ENCODE data around the gene CLASRP. TPM values are rescaled to one million over a fixed set of nuclear protein-coding genes. Genes with fewer than 3 reads are reported as not detected.

CLASRP gene
- total RNA-seq, 1 donor from 2014 or later: 81.5 TPM

DNA sequence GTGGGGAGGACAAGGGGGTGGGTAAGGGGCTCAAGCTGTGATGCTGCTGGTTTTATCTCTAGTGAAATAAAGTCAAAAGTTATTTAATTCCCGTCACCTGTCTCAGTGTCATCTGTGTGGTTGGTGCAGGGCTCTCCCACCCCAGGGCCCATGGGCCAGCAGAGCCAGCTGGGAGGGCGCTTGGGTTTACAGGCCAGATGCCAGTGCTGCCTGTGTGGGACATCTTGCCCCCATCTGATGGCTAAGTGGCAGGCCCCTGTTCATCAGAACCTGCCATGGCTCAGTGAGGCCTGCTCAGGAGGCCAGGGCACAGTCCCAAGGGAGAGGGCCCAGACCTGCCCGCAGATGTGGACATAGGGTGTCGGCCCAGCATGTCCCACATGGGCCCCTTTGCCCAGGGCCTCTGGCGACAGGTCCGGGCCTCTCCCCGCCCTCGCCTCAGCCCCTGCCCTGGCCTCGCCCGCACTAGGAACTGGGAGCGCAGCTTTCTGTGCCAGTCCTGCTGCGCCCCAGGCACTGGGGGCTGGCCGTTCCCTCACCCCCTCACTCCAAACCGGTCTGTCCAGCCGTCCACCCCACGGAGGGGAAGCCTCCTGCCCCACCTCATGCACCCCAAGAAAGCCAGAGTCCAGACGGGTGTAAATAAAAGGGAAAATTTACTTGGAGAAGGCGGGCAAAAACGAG lies 32.2 kb downstream of the CLASRP start:
- Mint-ChIP-seq H3K27ac (ENCODE audit: unreplicated experiment) (no peak overlapping the region), H3K27me3 (ENCODE audit: unreplicated experiment) (no peaks in the 10 kb centered on the region), H3K36me3 (ENCODE audit: unreplicated experiment) (peaks cover 14% of the 10 kb centered on the region), H3K4me3 (ENCODE audit: unreplicated experiment) (no peak overlapping the region), H3K4me1 (ENCODE audit: unreplicated experiment) (peaks cover 2% of the 10 kb centered on the region), H3K9me3 (ENCODE audit: unreplicated experiment) (no peaks in the 10 kb centered on the region)
- no peak for DNase-seq (ENCODE audit: extremely low spot score, unreplicated experiment)
- TF ChIP-seq, protein P1, sequence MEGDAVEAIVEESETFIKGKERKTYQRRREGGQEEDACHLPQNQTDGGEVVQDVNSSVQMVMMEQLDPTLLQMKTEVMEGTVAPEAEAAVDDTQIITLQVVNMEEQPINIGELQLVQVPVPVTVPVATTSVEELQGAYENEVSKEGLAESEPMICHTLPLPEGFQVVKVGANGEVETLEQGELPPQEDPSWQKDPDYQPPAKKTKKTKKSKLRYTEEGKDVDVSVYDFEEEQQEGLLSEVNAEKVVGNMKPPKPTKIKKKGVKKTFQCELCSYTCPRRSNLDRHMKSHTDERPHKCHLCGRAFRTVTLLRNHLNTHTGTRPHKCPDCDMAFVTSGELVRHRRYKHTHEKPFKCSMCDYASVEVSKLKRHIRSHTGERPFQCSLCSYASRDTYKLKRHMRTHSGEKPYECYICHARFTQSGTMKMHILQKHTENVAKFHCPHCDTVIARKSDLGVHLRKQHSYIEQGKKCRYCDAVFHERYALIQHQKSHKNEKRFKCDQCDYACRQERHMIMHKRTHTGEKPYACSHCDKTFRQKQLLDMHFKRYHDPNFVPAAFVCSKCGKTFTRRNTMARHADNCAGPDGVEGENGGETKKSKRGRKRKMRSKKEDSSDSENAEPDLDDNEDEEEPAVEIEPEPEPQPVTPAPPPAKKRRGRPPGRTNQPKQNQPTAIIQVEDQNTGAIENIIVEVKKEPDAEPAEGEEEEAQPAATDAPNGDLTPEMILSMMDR (IDR thresholded peaks at IDR 0.05): no peak

DNA sequence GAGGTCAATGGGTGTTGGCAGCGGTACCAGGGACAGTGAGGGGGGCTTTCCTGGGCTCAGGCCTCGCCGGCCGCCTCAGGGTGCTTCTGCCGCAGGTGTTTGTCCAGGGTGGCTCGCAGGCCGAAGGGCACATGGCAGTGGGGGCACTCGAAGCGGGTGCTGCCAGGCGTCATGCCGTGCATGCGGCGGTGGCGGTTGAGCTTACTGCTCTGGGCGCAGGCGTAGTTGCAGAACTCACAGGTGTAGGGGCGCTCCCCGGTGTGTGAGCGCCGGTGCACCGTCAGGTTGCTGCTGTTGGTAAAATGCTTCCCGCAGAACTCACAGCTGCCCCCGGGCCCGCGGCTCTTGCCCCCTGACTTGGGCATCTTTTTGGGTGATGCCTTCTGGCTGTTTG lies 32.7 kb downstream of the CLASRP start:
- H3K9me3 Mint-ChIP-seq (ENCODE audit: unreplicated experiment): no peaks in the 10 kb centered on the region
- no peaks in the 10 kb centered on the region for H3K27me3 Mint-ChIP-seq (ENCODE audit: unreplicated experiment)
- no peak for DNase-seq (ENCODE audit: extremely low spot score, unreplicated experiment)
- H3K36me3 Mint-ChIP-seq (ENCODE audit: unreplicated experiment): peaks cover 14% of the 10 kb centered on the region
- peaks cover 4% of the 10 kb centered on the region for H3K4me1 Mint-ChIP-seq (ENCODE audit: unreplicated experiment)
- TF ChIP-seq, protein P1 (IDR thresholded peaks at IDR 0.05): no peak
- H3K27ac Mint-ChIP-seq (ENCODE audit: unreplicated experiment): no peak overlapping the region
- H3K4me3 Mint-ChIP-seq (ENCODE audit: unreplicated experiment): no peak overlapping the region

DNA sequence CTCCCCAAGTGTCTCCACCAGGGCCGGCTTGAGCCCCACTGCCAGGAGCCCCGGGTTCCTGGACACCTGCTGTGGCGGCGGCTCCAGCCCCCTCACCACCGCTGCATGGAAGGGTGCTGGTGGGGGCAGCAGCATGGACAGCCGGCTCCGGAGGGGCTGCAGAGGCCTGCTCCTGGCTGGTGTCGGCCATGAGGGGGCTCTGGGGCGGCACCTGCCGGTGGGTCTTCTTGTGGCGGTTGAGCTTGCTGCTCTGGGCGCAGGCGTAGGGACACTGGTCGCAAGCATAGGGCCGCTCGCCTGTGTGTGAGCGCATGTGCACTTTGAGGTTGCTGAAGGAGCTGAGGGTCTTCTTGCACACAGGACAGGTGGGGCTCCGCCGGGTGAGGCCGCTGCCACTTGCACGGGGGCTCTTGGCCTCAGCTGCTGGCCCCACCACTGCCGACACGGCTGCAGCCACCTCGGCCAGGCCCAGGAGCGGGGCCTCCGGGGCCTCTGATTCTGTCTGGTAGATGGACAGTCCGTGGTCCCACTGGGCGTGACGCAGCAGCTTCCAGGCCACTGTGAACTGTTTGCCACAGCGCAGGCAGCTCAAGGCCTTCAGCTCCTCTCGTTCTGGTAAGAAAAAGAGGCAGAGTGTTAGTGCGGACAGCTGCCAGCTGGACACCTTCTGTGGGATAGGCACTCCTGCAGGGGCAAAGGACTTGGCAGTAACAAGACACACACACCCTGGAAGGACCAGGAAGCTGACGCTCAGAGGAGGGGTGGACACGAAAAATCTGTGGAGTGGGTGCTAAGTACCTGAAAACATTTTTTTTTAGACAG lies 33.3 kb downstream of the CLASRP start:
- no peaks in the 10 kb centered on the region for H3K27me3 Mint-ChIP-seq (ENCODE audit: unreplicated experiment)
- no peak for DNase-seq (ENCODE audit: extremely low spot score, unreplicated experiment)
- H3K27ac Mint-ChIP-seq (ENCODE audit: unreplicated experiment): no peak overlapping the region
- H3K4me3 Mint-ChIP-seq (ENCODE audit: unreplicated experiment): no peak overlapping the region
- H3K9me3 Mint-ChIP-seq (ENCODE audit: unreplicated experiment): no peaks in the 10 kb centered on the region
- H3K4me1 Mint-ChIP-seq (ENCODE audit: unreplicated experiment): peaks cover 10% of the 10 kb centered on the region
- TF ChIP-seq, protein P1 (IDR thresholded peaks at IDR 0.05): no peak
- H3K36me3 Mint-ChIP-seq (ENCODE audit: unreplicated experiment): peaks cover 12% of the 10 kb centered on the region

DNA sequence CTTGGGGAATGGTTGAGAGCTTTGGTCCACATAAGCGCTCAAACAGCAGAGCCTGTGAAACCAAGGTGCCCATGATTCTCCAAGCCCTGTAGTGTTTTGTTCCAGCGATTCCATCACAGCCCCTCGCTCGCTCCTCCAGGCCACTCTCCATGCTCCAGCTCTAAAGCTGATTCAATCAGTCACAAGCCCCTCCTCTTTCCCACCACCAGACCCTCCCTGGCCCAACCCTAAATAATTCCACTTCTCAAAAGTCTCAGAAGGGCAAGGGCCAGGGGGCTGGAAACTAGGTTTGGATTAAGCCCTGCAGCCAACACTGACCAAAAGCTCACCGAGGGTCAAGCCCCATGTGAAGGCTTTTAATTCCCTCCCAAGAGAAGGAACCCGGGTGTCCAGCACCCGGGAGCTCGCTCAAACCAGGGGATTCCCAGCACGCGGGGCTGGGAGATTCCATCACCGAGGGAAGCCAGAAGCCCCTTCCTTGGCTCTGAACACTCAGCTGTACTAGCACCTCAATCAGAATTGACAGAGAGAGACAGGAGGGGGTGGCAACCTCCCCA lies 36.0 kb downstream of the CLASRP start:
- no peaks in the 10 kb centered on the region for H3K9me3 Mint-ChIP-seq (ENCODE audit: unreplicated experiment)
- TF ChIP-seq, protein P1 (IDR thresholded peaks at IDR 0.05): no peak
- DNase-seq (ENCODE audit: extremely low spot score, unreplicated experiment): no peak
- H3K4me1 Mint-ChIP-seq (ENCODE audit: unreplicated experiment): peaks cover 17% of the 10 kb centered on the region
- no peaks in the 10 kb centered on the region for H3K27me3 Mint-ChIP-seq (ENCODE audit: unreplicated experiment)
- peaks cover under 1% of the 10 kb centered on the region for H3K36me3 Mint-ChIP-seq (ENCODE audit: unreplicated experiment)
- no peak overlapping the region for H3K4me3 Mint-ChIP-seq (ENCODE audit: unreplicated experiment)
- H3K27ac Mint-ChIP-seq (ENCODE audit: unreplicated experiment): peak overlapping the region; percentile 28
